VCaP (cell line): Measurements from ENCODE around the gene SARDH.

Experiments
- H3K27ac ChIP-seq: fragments of 450-650 bp; 2 replicates; pipeline ENCODE4 v1.5.1; 2017
- CTCF ChIP-seq: fragments of 450-650 bp; conservative IDR thresholded peaks from 2 replicates; pipeline ENCODE4 v1.5.1; 2017; ENCODE audit warnings: mild to moderate bottlenecking, moderate library complexity

The SARDH gene

GRCh38 chr9:133654736-133655657 lies 83.2 kb downstream of the SARDH start:
- H3K27ac ChIP-seq = no peak overlapping the region
- TF ChIP-seq CTCF = no peak

- no peak overlapping the region for H3K27ac ChIP-seq
- no peak for TF ChIP-seq CTCF
These were observed 84.5 kb downstream of the SARDH start for GRCh38 chr9:133653638-133654037.

- no peak overlapping the region for H3K27ac ChIP-seq
- TF ChIP-seq CTCF = no peak
These were observed 88.1 kb downstream of the SARDH start for GRCh38 chr9:133650026-133650425.

GRCh38 chr9:133649194-133649593 lies 89.0 kb downstream of the SARDH start:
- no peak for TF ChIP-seq CTCF
- H3K27ac ChIP-seq = no peak overlapping the region

GRCh38 chr9:133647765-133648469 lies 90.2 kb downstream of the SARDH start:
- H3K27ac ChIP-seq = no peak overlapping the region
- no peak for TF ChIP-seq CTCF

GRCh38 chr9:133647148-133647547 lies 91.0 kb downstream of the SARDH start:
- TF ChIP-seq CTCF = no peak
- no peak overlapping the region for H3K27ac ChIP-seq

GRCh38 chr9:133645021-133645765 lies 93.0 kb downstream of the SARDH start:
- H3K27ac ChIP-seq = no peak overlapping the region

More at GRCh38 chr9:133645021-133645765, 93.0 kb downstream of the SARDH start:
- no peak for TF ChIP-seq CTCF
